Gastrocnemius medialis (tissue), 4 donors: ENCODE results near the gene TRIM23.

ENCODE experiments used
- POLR2A ChIP-seq, 2 donors: fragments of 450-650 bp; IDR thresholded peaks; one replicate each; pipeline ENCODE4 v1.6.1; 2017; ENCODE audit warnings: antibody characterized with exemption in 2 of 2, mild to moderate bottlenecking in 2 of 2, moderate library complexity in 2 of 2
- TF ChIP-seq, protein P1 (sequence below), 5 experiments: fragments of 450-650 bp in 3 of 5; fragments of 200-600 bp in 2 of 5; sonication (generic) in 2 of 5; IDR thresholded peaks in 4 of 5; conservative IDR thresholded peaks in 1 of 5; 1 replicate in 4 of 5; 2 replicates in 1 of 5; pipeline ENCODE4 v1.5.1; 2016 to 2019; ENCODE audit warnings: antibody characterized with exemption in 5 of 5, mild to moderate bottlenecking in 3 of 5, moderate library complexity in 3 of 5

DNA sequence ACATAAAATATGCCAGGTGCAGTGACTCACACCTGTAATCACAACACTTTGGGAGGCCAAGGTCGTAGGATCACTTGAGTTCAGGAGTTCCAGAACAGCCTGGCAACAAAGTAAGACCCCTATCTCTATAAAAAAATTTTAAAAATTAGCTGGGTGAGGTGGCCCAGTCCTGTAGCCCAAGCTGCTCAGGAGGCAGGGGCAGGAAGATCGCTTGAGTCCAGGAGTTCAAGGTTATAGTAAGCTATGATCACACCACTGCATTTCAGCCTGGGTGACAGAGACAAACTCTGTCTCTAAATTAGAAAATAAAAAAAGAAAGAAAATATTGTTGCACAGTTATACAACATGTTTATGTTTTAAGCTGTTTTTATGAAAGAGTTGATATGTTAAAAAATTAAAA is 68.0 kb downstream of the TRIM23 start:
- TF ChIP-seq, protein P1, sequence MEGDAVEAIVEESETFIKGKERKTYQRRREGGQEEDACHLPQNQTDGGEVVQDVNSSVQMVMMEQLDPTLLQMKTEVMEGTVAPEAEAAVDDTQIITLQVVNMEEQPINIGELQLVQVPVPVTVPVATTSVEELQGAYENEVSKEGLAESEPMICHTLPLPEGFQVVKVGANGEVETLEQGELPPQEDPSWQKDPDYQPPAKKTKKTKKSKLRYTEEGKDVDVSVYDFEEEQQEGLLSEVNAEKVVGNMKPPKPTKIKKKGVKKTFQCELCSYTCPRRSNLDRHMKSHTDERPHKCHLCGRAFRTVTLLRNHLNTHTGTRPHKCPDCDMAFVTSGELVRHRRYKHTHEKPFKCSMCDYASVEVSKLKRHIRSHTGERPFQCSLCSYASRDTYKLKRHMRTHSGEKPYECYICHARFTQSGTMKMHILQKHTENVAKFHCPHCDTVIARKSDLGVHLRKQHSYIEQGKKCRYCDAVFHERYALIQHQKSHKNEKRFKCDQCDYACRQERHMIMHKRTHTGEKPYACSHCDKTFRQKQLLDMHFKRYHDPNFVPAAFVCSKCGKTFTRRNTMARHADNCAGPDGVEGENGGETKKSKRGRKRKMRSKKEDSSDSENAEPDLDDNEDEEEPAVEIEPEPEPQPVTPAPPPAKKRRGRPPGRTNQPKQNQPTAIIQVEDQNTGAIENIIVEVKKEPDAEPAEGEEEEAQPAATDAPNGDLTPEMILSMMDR (IDR thresholded peaks at IDR 0.05 in 4 of 5, conservative IDR thresholded peaks at IDR 0.05 in 1 of 5): no peak
- no peak for TF ChIP-seq POLR2A (IDR thresholded peaks at IDR 0.05)
